HG02759 (cell line): Measurements from ENCODE around the gene CNOT3.
"Not testable (repeated sequence)": the region's sequence is repeated elsewhere in the genome, so short reads cannot be mapped to it uniquely, and the experiment has no call there.

Experiments used
- ATAC-seq: cut with Tn5 transposase; IDR thresholded peaks from one replicate; pipeline ENCODE4 v1.9.1; 2021; ENCODE audit warnings: mild to moderate bottlenecking, moderate library complexity; ENCODE audit not compliant: unreplicated experiment

Gene CNOT3

GRCh38 chr19:54189735-54190502 lies 52.4 kb downstream of the CNOT3 start:
- ATAC-seq = peak; percentile 51

GRCh38 chr19:54190503-54191010 lies 53.0 kb downstream of the CNOT3 start:
- ATAC-seq = peak; percentile 48

GRCh38 chr19:54191011-54191810 lies 53.6 kb downstream of the CNOT3 start, which contains the start of gene TSEN34:
TSS of gene TSEN34 (plus strand) at chr19:54191308. CDS start at chr19:54191365, 57 bp downstream.
- peak; percentile 30 for ATAC-seq

- no peak for ATAC-seq
These were observed 54.4 kb downstream of the CNOT3 start for GRCh38 chr19:54191811-54192453.

GRCh38 chr19:54193011-54193410 lies 55.4 kb downstream of the CNOT3 start:
- ATAC-seq = no peak

- not testable (repeated sequence) for ATAC-seq
These were observed 56.9 kb downstream of the CNOT3 start for GRCh38 chr19:54194463-54194862.

- ATAC-seq = no peak
These were observed 59.0 kb downstream of the CNOT3 start for GRCh38 chr19:54196536-54196935.

GRCh38 chr19:54197121-54197520 lies 59.6 kb downstream of the CNOT3 start:
- ATAC-seq = no peak

GRCh38 chr19:54199401-54199800 lies 61.8 kb downstream of the CNOT3 start:
- ATAC-seq = no peak

GRCh38 chr19:54201172-54201701 lies 63.7 kb downstream of the CNOT3 start:
- no peak for ATAC-seq

GRCh38 chr19:54201980-54202379 lies 64.4 kb downstream of the CNOT3 start:
- no peak for ATAC-seq

- no peak for ATAC-seq
These were observed 65.6 kb downstream of the CNOT3 start for GRCh38 chr19:54203151-54203611.

GRCh38 chr19:54204767-54205468 lies 67.4 kb downstream of the CNOT3 start:
- ATAC-seq = no peak
